ENCODE data around the gene AMOT.

GRCh38 chrX:112808007-112808406, 32.6 kb downstream of the AMOT start:
- TF ChIP-seq EZH2phosphoT487 (IDR thresholded peaks at IDR 0.05; ENCODE audit: low read depth, severe bottlenecking, unreplicated experiment) (no peak), CTCF (IDR thresholded peaks at IDR 0.05; ENCODE audit: poor library complexity) (no peak), EZH2 (IDR thresholded peaks at IDR 0.05; ENCODE audit: borderline replicate concordance) (no peak)
